H1 (cell line): ENCODE results near the gene BTBD9. TPM values are rescaled to one million over a fixed set of nuclear protein-coding genes. Genes with fewer than 3 reads are reported as not detected.

Experiments used
- NANOG ChIP-seq: IDR thresholded peaks from 2 replicates; pipeline ENCODE4 v1.6.1; 2011; ENCODE audit warnings: low read length, low read depth, mild to moderate bottlenecking, inconsistent platforms; ENCODE audit not compliant: insufficient read depth, poor library complexity, severe bottlenecking
- POLR2A ChIP-seq, 2 experiments: IDR thresholded peaks; 1 replicate in 1 of 2; 2 replicates in 1 of 2; pipeline ENCODE4 v1.6.1; 2011; ENCODE audit warnings: low read depth in 2 of 2, low read length in 2 of 2, mild to moderate bottlenecking in 2 of 2; ENCODE audit errors: control extremely low read depth in 1 of 2
- RFX5 ChIP-seq: IDR thresholded peaks from 2 replicates; pipeline ENCODE4 v1.6.1; 2011; ENCODE audit warnings: low read depth, low read length, improper control_type of control experiment, borderline replicate concordance
- SIX5 ChIP-seq: IDR thresholded peaks from 2 replicates; pipeline ENCODE4 v1.6.1; 2011; ENCODE audit warnings: mild to moderate bottlenecking, low read depth, low read length
- ZNF274 ChIP-seq: IDR thresholded peaks from 2 replicates; pipeline ENCODE4 v1.7.0; 2012; ENCODE audit warnings: low read length, borderline replicate concordance; ENCODE audit errors: extremely low read depth
- polyA plus RNA-seq, 7 experiments: library from polyadenylated mRNA; depleted of rRNA in 3 of 7; stranded (reverse) in 5 of 7; unstranded in 2 of 7; fragments of >200 nt in 5 of 7; fragments of 200-250 nt in 2 of 7; gene quantifications; 1 replicate in 5 of 7; 2 replicates in 1 of 7; 4 replicates in 1 of 7; pipeline versions ENCODE4 v1.2.1 to v1.2.3, GENCODE V29; 2011 to 2013; ENCODE audit warnings: missing spikeins in 2 of 7, mixed read lengths in 2 of 7
- total RNA-seq: library from RNA; stranded (reverse); fragmentation: NEBNext Ultra II Directional; extraction: Animal tissue kit (Norgen Biotek cat#: 25700); gene quantifications from 2 replicates; pipeline ENCODE4 v1.2.1, GENCODE V29; 2021

Gene BTBD9
- total and polyA plus RNA-seq, 2 of the 8 experiments (the other 6 are each of a cell fraction or from before 2014, with no cell fraction given), result 0.92 to 4.1 TPM

- TF ChIP-seq ZNF274 (no peak), POLR2A (IDR thresholded peaks at IDR 0.05; ENCODE audit: control extremely low read depth in 1 of 2, low read depth in 2 of 2, low read length in 2 of 2) (no peak), RFX5 (no peak), NANOG (no peak), SIX5 (no peak)
These were observed 399.8 kb downstream of the BTBD9 start (continued) for GRCh38 chr6:38239719-38240451.
